Liver (tissue), 3 donors: Measurements from ENCODE around the gene SELL.

ENCODE experiments used
- ATF3 ChIP-seq: IDR thresholded peaks from 2 replicates; pipeline ENCODE4 v1.6.1; 2016; ENCODE audit warnings: antibody characterized with exemption
- CTCF ChIP-seq: fragments of 150-350 bp; IDR thresholded peaks from 2 replicates; pipeline ENCODE4 v1.5.1; 2017; ENCODE audit warnings: improper control_type of control experiment, low read depth, low read length; ENCODE audit not compliant: missing input control
- REST ChIP-seq: IDR thresholded peaks from 2 replicates; pipeline ENCODE4 v1.6.1; 2016; ENCODE audit warnings: antibody characterized with exemption, mild to moderate bottlenecking
- TAF1 ChIP-seq: conservative IDR thresholded peaks from 2 replicates; pipeline ENCODE4 v1.6.1; 2016; ENCODE audit warnings: antibody characterized with exemption, mild to moderate bottlenecking
- donor health status: healthy.
- donor health status: healthy.

- TF ChIP-seq CTCF (no peak), TAF1 (no peak), ATF3 (no peak), REST (no peak)
Measured at GRCh38 chr1:169741666-169742394, 30.4 kb upstream of the SELL start.
